ENCODE data around the gene MPP4. TPM values are rescaled to one million over a fixed set of nuclear protein-coding genes. Genes with fewer than 3 reads are reported as not detected.

The MPP4 gene
- total and polyA plus RNA-seq, 4 donors, result 0.02 to 0.25 (median 0.07) TPM; not detected in 1

DNA sequence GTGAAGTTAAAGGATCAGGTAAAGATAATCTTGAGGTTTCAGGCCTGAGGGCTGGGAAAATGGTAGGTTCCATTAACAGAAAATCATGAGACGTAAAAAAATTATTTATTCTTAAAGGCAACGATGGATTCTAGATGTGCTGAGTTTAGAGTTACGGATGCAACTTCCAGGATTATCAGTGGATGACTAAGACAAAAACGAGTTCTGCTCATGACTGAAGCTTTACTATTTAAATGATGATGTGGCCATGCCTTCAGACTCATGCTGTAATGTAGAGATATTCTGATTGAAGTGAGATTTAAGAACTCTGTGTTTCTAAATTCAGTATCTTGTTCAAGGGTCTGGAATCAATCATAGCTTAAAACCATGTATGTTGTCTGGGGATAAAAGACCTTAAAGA, 60.1 kb downstream of the MPP4 start:
- no peak for TF ChIP-seq RAD21 (IDR thresholded peaks at IDR 0.05)
- WGBS, result 83% methylated on average over 4 of the region's 4 CpGs

DNA sequence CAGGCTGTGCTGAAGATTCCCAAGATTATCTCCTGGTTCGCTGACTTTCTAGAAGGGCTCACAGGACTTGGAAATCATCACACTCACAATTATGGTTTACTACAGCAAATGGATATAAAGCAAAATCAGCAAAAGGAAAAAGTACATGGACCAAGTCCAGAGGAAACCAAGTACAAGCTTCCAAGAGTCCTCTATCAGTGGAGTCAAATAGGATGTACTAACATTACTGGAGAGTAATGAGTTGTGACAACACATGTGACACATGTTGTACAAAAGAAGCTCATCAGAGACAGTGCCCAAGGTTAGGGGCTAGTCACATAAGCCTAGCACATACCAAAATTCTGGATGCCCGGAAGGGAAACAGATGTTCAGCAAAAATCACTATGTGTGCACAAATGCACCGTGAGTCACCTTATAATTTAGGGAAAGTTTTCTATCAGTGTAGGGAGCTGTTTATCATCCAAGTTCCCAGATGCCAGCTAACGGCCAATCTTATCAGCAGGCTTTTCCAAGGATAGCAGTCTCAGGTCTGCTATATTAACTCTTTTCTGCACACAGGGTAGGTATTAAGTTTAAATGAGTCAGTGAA, 64.7 kb downstream of the MPP4 start:
- Histone ChIP-seq H3K9ac (ENCODE audit: low read depth in 1 of 2, low read length in 2 of 2) (no peak overlapping the region), H3K4me1 (ENCODE audit: control insufficient read depth in 4 of 4, insufficient read depth in 4 of 4, low read length in 3 of 4) (no peaks in the 10 kb centered on the region), H3K9me3 (ENCODE audit: control insufficient read depth in 4 of 4, low read length in 3 of 4) (no peaks in the 10 kb centered on the region), H3K36me3 (ENCODE audit: control insufficient read depth in 4 of 4, insufficient read depth in 3 of 4, low read depth in 1 of 4, low read length in 3 of 4) (peaks cover 0 to 3% (median under 1%) of the 10 kb centered on the region in 4 donors), H3K27ac (ENCODE audit: low read depth in 1 of 2, low read length in 2 of 2) (no peak overlapping the region), H3K27me3 (ENCODE audit: control insufficient read depth in 4 of 4, insufficient read depth in 4 of 4, low read length in 3 of 4) (no peaks in the 10 kb centered on the region), H3K4me3 (ENCODE audit: low read depth in 1 of 3, low read length in 3 of 3) (no peak overlapping the region)
- TF ChIP-seq ZBTB33 (IDR thresholded peaks at IDR 0.05), result no peak
- TF ChIP-seq SP1 (IDR thresholded peaks at IDR 0.05), result no peak
- TF ChIP-seq MAX (IDR thresholded peaks at IDR 0.05), result no peak
- no peak for TF ChIP-seq CTCF (IDR thresholded peaks at IDR 0.05; ENCODE audit: low read depth, low read length, missing input control)
- TF ChIP-seq GABPA (IDR thresholded peaks at IDR 0.05 in 1 of 2, conservative IDR thresholded peaks at IDR 0.05 in 1 of 2), result no peak
- TF ChIP-seq JUND (IDR thresholded peaks at IDR 0.05), result no peak
- no peak for TF ChIP-seq EGR1 (IDR thresholded peaks at IDR 0.05; ENCODE audit: low read depth in 2 of 2)
- no peak for TF ChIP-seq HNF4G (IDR thresholded peaks at IDR 0.05)
- TF ChIP-seq TAF1 (conservative IDR thresholded peaks at IDR 0.05), result no peak
- no peak for TF ChIP-seq YY1 (IDR thresholded peaks at IDR 0.05)
- TF ChIP-seq RXRA (IDR thresholded peaks at IDR 0.05), result no peak
- TF ChIP-seq ATF3 (IDR thresholded peaks at IDR 0.05), result no peak
- no peak for TF ChIP-seq FOXA2 (IDR thresholded peaks at IDR 0.05)
- no peak for TF ChIP-seq NR2F2 (IDR thresholded peaks at IDR 0.05)
- no peak for TF ChIP-seq FOXA1 (IDR thresholded peaks at IDR 0.05)
- no peak for TF ChIP-seq HNF4A (conservative IDR thresholded peaks at IDR 0.05)
- TF ChIP-seq, protein P1, sequence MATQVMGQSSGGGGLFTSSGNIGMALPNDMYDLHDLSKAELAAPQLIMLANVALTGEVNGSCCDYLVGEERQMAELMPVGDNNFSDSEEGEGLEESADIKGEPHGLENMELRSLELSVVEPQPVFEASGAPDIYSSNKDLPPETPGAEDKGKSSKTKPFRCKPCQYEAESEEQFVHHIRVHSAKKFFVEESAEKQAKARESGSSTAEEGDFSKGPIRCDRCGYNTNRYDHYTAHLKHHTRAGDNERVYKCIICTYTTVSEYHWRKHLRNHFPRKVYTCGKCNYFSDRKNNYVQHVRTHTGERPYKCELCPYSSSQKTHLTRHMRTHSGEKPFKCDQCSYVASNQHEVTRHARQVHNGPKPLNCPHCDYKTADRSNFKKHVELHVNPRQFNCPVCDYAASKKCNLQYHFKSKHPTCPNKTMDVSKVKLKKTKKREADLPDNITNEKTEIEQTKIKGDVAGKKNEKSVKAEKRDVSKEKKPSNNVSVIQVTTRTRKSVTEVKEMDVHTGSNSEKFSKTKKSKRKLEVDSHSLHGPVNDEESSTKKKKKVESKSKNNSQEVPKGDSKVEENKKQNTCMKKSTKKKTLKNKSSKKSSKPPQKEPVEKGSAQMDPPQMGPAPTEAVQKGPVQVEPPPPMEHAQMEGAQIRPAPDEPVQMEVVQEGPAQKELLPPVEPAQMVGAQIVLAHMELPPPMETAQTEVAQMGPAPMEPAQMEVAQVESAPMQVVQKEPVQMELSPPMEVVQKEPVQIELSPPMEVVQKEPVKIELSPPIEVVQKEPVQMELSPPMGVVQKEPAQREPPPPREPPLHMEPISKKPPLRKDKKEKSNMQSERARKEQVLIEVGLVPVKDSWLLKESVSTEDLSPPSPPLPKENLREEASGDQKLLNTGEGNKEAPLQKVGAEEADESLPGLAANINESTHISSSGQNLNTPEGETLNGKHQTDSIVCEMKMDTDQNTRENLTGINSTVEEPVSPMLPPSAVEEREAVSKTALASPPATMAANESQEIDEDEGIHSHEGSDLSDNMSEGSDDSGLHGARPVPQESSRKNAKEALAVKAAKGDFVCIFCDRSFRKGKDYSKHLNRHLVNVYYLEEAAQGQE (IDR thresholded peaks at IDR 0.05), result no peak
- no peak for TF ChIP-seq RAD21 (IDR thresholded peaks at IDR 0.05)
- no peak for DNase-seq (ENCODE audit: low spot score)
- 94% methylated on average over 4 of the region's 4 CpGs for WGBS

More for the DNA sequence above, 60.1 kb downstream of the MPP4 start:
- Histone ChIP-seq H3K4me3 (ENCODE audit: low read depth in 1 of 3, low read length in 3 of 3) (no peak overlapping the region), H3K27ac (ENCODE audit: low read depth in 1 of 2, low read length in 2 of 2) (no peak overlapping the region), H3K27me3 (ENCODE audit: control insufficient read depth in 4 of 4, insufficient read depth in 4 of 4, low read length in 3 of 4) (no peaks in the 10 kb centered on the region), H3K9me3 (ENCODE audit: control insufficient read depth in 4 of 4, low read length in 3 of 4) (no peaks in the 10 kb centered on the region), H3K4me1 (ENCODE audit: control insufficient read depth in 4 of 4, insufficient read depth in 4 of 4, low read length in 3 of 4) (peaks cover 0 to 6% (median 3%) of the 10 kb centered on the region in 4 donors), H3K36me3 (ENCODE audit: control insufficient read depth in 4 of 4, insufficient read depth in 3 of 4, low read depth in 1 of 4, low read length in 3 of 4) (peaks cover 0 to 1% (median 0%) of the 10 kb centered on the region in 4 donors), H3K9ac (ENCODE audit: low read depth in 1 of 2, low read length in 2 of 2) (no peak overlapping the region)
- no peak for DNase-seq (ENCODE audit: low spot score)

Data from liver (tissue), 9 donors.